SK-N-SH (cell line): ENCODE data around the gene THSD4. TPM values are rescaled to one million over a fixed set of nuclear protein-coding genes. Genes with fewer than 3 reads are reported as not detected.

ENCODE experiments used
- CTCF ChIA-PET: fragments of 300-600, 350-600 bp; formaldehyde crosslinking; extraction: SDS; loops from one replicate; lab custom pipeline; 2021; lab: Yijun Ruan, JAX
- POLR2A ChIA-PET: fragments of 350-600 bp; sonication (Branson Sonifier 250); formaldehyde crosslinking; extraction: SDS; loops from one replicate; lab custom pipeline; 2020; ENCODE audit warnings: antibody characterized with exemption, inconsistent platforms; lab: Yijun Ruan, JAX
- DNase-seq: peaks from one replicate; pipeline ENCODE4 v3.0.0; 2012
- H2AFZ ChIP-seq: fragments of 200-600 bp; sonication (generic); 2 replicates; pipeline ENCODE4 v1.8.1; 2016; ENCODE audit warnings: antibody characterized with exemption, mild to moderate bottlenecking, low read depth
- H3F3A ChIP-seq: fragments of 200-600 bp; sonication (generic); replicated peaks from 2 replicates; pipeline ENCODE3; 2016; ENCODE audit warnings: antibody characterized with exemption, mild to moderate bottlenecking; ENCODE audit not compliant: insufficient read depth
- H3K27ac ChIP-seq, 2 experiments: fragments of 200-500 bp in 1 of 2; fragments of 200-600 bp in 1 of 2; sonication (Bioruptor generic) in 1 of 2; sonication (generic), shearing (Covaris generic) in 1 of 2; 2 replicates each; pipeline versions ENCODE4 v1.5.1 to v1.6.1; 2014 to 2016; ENCODE audit warnings: low read depth in 2 of 2, inconsistent platforms in 1 of 2, low read length in 1 of 2, mild to moderate bottlenecking in 1 of 2, mixed read lengths in 1 of 2
- H3K27me3 ChIP-seq: fragments of 200-600 bp; sonication (generic), shearing (Covaris generic); 2 replicates; pipeline ENCODE4 v1.6.1; 2016; ENCODE audit warnings: mixed run types; ENCODE audit not compliant: insufficient read depth
- H3K36me3 ChIP-seq, 2 experiments: fragments of 200-500 bp in 1 of 2; fragments of 200-600 bp in 1 of 2; sonication (Bioruptor generic) in 1 of 2; sonication (generic) in 1 of 2; replicated peaks in 1 of 2; 2 replicates each; pipeline versions ENCODE3 to v1.5.1; 2014 to 2016; ENCODE audit warnings: low read length in 1 of 2, mild to moderate bottlenecking in 1 of 2; ENCODE audit not compliant: insufficient read depth in 2 of 2, control insufficient read depth in 1 of 2
- H3K4me1 ChIP-seq, 2 experiments: fragments of 200-500 bp in 1 of 2; fragments of 200-600 bp in 1 of 2; sonication (Bioruptor generic) in 1 of 2; sonication (generic), shearing (Covaris generic) in 1 of 2; 2 replicates each; pipeline versions ENCODE4 v1.5.1 to v1.6.1; 2014 to 2016; ENCODE audit warnings: low read depth in 1 of 2, low read length in 1 of 2, mixed run types in 1 of 2; ENCODE audit not compliant: insufficient read depth in 2 of 2, control insufficient read depth in 1 of 2
- H3K4me2 ChIP-seq: fragments of 200-600 bp; sonication (generic), shearing (Covaris generic); 2 replicates; pipeline ENCODE4 v1.6.1; 2017; ENCODE audit warnings: mixed run types
- H3K4me3 ChIP-seq, 2 experiments: fragments of 200-500 bp in 1 of 2; fragments of 200-600 bp in 1 of 2; sonication (Bioruptor generic) in 1 of 2; sonication (generic), shearing (Covaris generic) in 1 of 2; 2 replicates each; pipeline versions ENCODE4 v1.5.1 to v1.8.1; 2014 to 2016; ENCODE audit warnings: low read depth in 2 of 2, inconsistent platforms in 1 of 2, low read length in 1 of 2, mild to moderate bottlenecking in 1 of 2, mixed read lengths in 1 of 2, moderate library complexity in 1 of 2
- H3K79me2 ChIP-seq: fragments of 200-600 bp; sonication (generic); 2 replicates; pipeline ENCODE4 v1.8.1; 2017; ENCODE audit warnings: mild to moderate bottlenecking; ENCODE audit not compliant: insufficient read depth
- H3K9ac ChIP-seq: fragments of 200-600 bp; sonication (generic); 2 replicates; pipeline ENCODE4 v1.6.1; 2017; ENCODE audit warnings: mixed run types
- H3K9me2 ChIP-seq: fragments of 200-600 bp; sonication (generic); 2 replicates; pipeline ENCODE4 v1.6.1; 2017; ENCODE audit warnings: mixed run types
- H3K9me3 ChIP-seq: fragments of 200-600 bp; sonication (generic); 2 replicates; pipeline ENCODE4 v1.6.1; 2017; ENCODE audit warnings: mixed run types, mild to moderate bottlenecking, moderate library complexity
- H4K20me1 ChIP-seq: fragments of 200-600 bp; sonication (generic); 2 replicates; pipeline ENCODE4 v1.6.1; 2017; ENCODE audit warnings: mild to moderate bottlenecking, mixed run types; ENCODE audit not compliant: insufficient read depth
- CTCF ChIP-seq: fragments of 200-600 bp; sonication (generic); IDR thresholded peaks from 2 replicates; pipeline ENCODE4 v1.6.1; 2017; ENCODE audit warnings: antibody characterized with exemption, mild to moderate bottlenecking, moderate library complexity
- FOSL2 ChIP-seq: IDR thresholded peaks from 2 replicates; pipeline ENCODE4 v1.4.0; 2012; ENCODE audit warnings: low read depth, mild to moderate bottlenecking, moderate library complexity, borderline replicate concordance
- FOXM1 ChIP-seq: IDR thresholded peaks from 2 replicates; pipeline ENCODE4 v1.4.0; 2012; ENCODE audit warnings: low read depth, mild to moderate bottlenecking
- GABPA ChIP-seq: IDR thresholded peaks from 2 replicates; pipeline ENCODE4 v1.4.0; 2012; ENCODE audit warnings: low read depth, mild to moderate bottlenecking
- IRF3 ChIP-seq: fragments of 150-350 bp; IDR thresholded peaks from 2 replicates; pipeline ENCODE4 v1.6.1; 2016; ENCODE audit warnings: mild to moderate bottlenecking, low read depth, low read length
- NRF1 ChIP-seq: IDR thresholded peaks from 2 replicates; pipeline ENCODE4 v1.6.1; 2012; ENCODE audit warnings: low read depth, mild to moderate bottlenecking, low read length
- REST ChIP-seq: IDR thresholded peaks from 2 replicates; pipeline ENCODE4 v1.6.1; 2012; ENCODE audit warnings: mild to moderate bottlenecking, low read depth, low read length, moderate library complexity
- USF1 ChIP-seq: IDR thresholded peaks from 2 replicates; pipeline ENCODE4 v1.4.0; 2012; ENCODE audit warnings: low read depth, borderline replicate concordance
- USF2 ChIP-seq: fragments of 150-350 bp; IDR thresholded peaks from 2 replicates; pipeline ENCODE4 v1.6.1; 2017; ENCODE audit warnings: antibody characterized with exemption, low read length, low read depth, borderline replicate concordance
- YY1 ChIP-seq: IDR thresholded peaks from 2 replicates; pipeline ENCODE4 v1.4.0; 2012; ENCODE audit warnings: low read depth, mild to moderate bottlenecking
- WGBS: methylation state at CpG from one replicate; pipeline ENCODE4 v1.1.6; 2017; ENCODE audit warnings: low lambda C conversion rate; 5-methylcytosine and 5-hydroxymethylcytosine counted together
- polyA plus RNA-seq, 3 experiments: library from polyadenylated mRNA; depleted of rRNA; stranded (reverse); fragments of >200 nt; gene quantifications; 2 replicates each; pipeline ENCODE4 v1.2.3, GENCODE V29; 2012

THSD4 gene
- polyA plus RNA-seq, 1 of the 3 experiments (the other 2 are of a cell fraction): 79.1 TPM

- Histone ChIP-seq H3K4me1 (peaks cover 0 to 1% of the 10 kb centered on the region in 2 experiments; a peak in 2 of 4 replicates), H3K9me2 (no peaks in the 10 kb centered on the region), H3K9ac (no peak overlapping the region), H2AFZ (no peak overlapping the region), H4K20me1 (no peaks in the 10 kb centered on the region), H3K4me2 (no peak overlapping the region), H3K27me3 (no peaks in the 10 kb centered on the region), H3K27ac (no peak overlapping the region), H3K36me3 (no peaks in the 10 kb centered on the region), H3K9me3 (no peaks in the 10 kb centered on the region), H3K79me2 (peaks cover 7% of the 10 kb centered on the region; the same call in 1 of the 2 replicates), H3F3A (no peaks in the 10 kb centered on the region), H3K4me3 (no peak overlapping the region)
- no peak for DNase-seq
- 80% methylated on average over 1 of the region's 3 CpGs for WGBS
- ChIA-PET POLR2A (no interaction called here), CTCF (no interaction called here)
- no peak for TF ChIP-seq NRF1
- no peak for TF ChIP-seq USF2
- TF ChIP-seq IRF3: no peak
- no peak for TF ChIP-seq REST
- TF ChIP-seq CTCF: no peak
- no peak for TF ChIP-seq FOXM1
- TF ChIP-seq USF1: no peak
- no peak for TF ChIP-seq FOSL2
- TF ChIP-seq GABPA: no peak
- TF ChIP-seq YY1: no peak
Observed at GRCh38 chr15:71197620-71198019, 82.3 kb downstream of the THSD4 start.
